ENCODE results near the gene MMP28. TPM values are rescaled to one million over a fixed set of nuclear protein-coding genes. Genes with fewer than 3 reads are reported as not detected.

The MMP28 gene
- total and polyA plus RNA-seq, 10 of the 15 experiments (the other 5 are each of a cell fraction or from before 2014, with no cell fraction given): not detected

GRCh38 chr17:35804658-35805192, 9.3 kb upstream of the MMP28 start:
- FAIRE-seq: no peak
- no peaks in the 10 kb centered on the region; a peak in 1 of 4 replicates for H3K27me3 ChIP-seq (replicated peaks in 1 of 2; ENCODE audit: control insufficient read depth in 2 of 2, insufficient read depth in 2 of 2, low read length in 1 of 2)
- H3K79me2 ChIP-seq (ENCODE audit: control insufficient read depth, insufficient read depth, low read length): peaks cover 6% of the 10 kb centered on the region
- H3K4me3 ChIP-seq: no peak overlapping the region
- WGBS (ENCODE audit: insufficient coverage, insufficient replicate concordance, low lambda C conversion rate, missing lambda C conversion rate): 8% methylated on average over 1 of the region's 1 CpG
- peak overlapping the region; percentile 66 for H2AFZ ChIP-seq (ENCODE audit: control insufficient read depth, low read depth, low read length)
- H3K4me1 ChIP-seq (ENCODE audit: control insufficient read depth, insufficient read depth, low read length): peaks cover 4% of the 10 kb centered on the region
- no peak overlapping the region for H3K4me2 ChIP-seq (ENCODE audit: control insufficient read depth, insufficient read depth)
- H4K20me1 ChIP-seq (ENCODE audit: control insufficient read depth, insufficient read depth): no peaks in the 10 kb centered on the region
- ChIA-PET RAD21 (ENCODE audit: unreplicated experiment) (interaction anchor here (0.6 to 1.9 kb wide), 3 partner anchors 13 to 45 kb away, joined by 3 to 24 read pairs (median 3); no protein-coding TSS in a partner anchor), POLR2A (interaction anchor here (0.6 to 0.8 kb wide), 3 partner anchors 29 to 694 kb away, joined by 3 to 6 read pairs (median 5); no protein-coding TSS in a partner anchor), CTCF (interaction anchor here (0.6 to 11.6 kb wide), 16 partner anchors 8 to 850 kb away, joined by 3 to 220 read pairs (median 3); partner anchors contain the start of gene C17orf50), SMC1A (ENCODE audit: uncharacterized antibody, unreplicated experiment) (interaction anchor here (0.5 to 1.5 kb wide), 3 partner anchors 12 to 215 kb away, joined by 3 to 5 read pairs (median 4); no protein-coding TSS in a partner anchor)
- intact Hi-C loops (cut with micrococcal nuclease; ENCODE audit: unreplicated experiment): no loop called here
- no peaks in the 10 kb centered on the region for H3K9me3 ChIP-seq (replicated peaks; ENCODE audit: control insufficient read depth, insufficient read depth, low read length)
- in situ Hi-C loops (cut with MboI): loop anchor here (5.0 kb wide), 1 partner anchor 37 kb away; no protein-coding TSS in a partner anchor
- ATAC-seq: peak; percentile 71
- H3K27ac ChIP-seq (ENCODE audit: control insufficient read depth, insufficient read depth): no peak overlapping the region
- DNase-seq (ENCODE audit: low read depth, low spot score): peak; percentile 48
- BruUV-seq (replicated peaks): no TSS peak
- no peak overlapping the region for H3K9ac ChIP-seq (ENCODE audit: control insufficient read depth, insufficient read depth, low read length)
- no peaks in the 10 kb centered on the region for H3K36me3 ChIP-seq (ENCODE audit: control insufficient read depth in 2 of 2, insufficient read depth in 2 of 2, low read length in 1 of 2)
- TF ChIP-seq POU2F2 (IDR thresholded peaks at IDR 0.05; ENCODE audit: borderline replicate concordance, low read depth, low read length): no peak
- TF ChIP-seq CBX5 (IDR thresholded peaks at IDR 0.05; ENCODE audit: low read depth): no peak
- no peak for TF ChIP-seq E2F4 (IDR thresholded peaks at IDR 0.05; ENCODE audit: low read depth, low read length)
- no peak for TF ChIP-seq TCF7 (IDR thresholded peaks at IDR 0.05; ENCODE audit: borderline replicate concordance)
- TF ChIP-seq, protein P1, sequence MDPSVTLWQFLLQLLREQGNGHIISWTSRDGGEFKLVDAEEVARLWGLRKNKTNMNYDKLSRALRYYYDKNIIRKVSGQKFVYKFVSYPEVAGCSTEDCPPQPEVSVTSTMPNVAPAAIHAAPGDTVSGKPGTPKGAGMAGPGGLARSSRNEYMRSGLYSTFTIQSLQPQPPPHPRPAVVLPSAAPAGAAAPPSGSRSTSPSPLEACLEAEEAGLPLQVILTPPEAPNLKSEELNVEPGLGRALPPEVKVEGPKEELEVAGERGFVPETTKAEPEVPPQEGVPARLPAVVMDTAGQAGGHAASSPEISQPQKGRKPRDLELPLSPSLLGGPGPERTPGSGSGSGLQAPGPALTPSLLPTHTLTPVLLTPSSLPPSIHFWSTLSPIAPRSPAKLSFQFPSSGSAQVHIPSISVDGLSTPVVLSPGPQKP (IDR thresholded peaks at IDR 0.05; ENCODE audit: low read depth, low read length): no peak
- TF ChIP-seq STAT3 (IDR thresholded peaks at IDR 0.05; ENCODE audit: low read depth, low read length): no peak
- peak; percentile 34; the same call in 1 of the 2 replicates for TF ChIP-seq RUNX3 (IDR thresholded peaks at IDR 0.05; ENCODE audit: low read length)
- peak; percentile 77 for TF ChIP-seq IRF4 (IDR thresholded peaks at IDR 0.05; ENCODE audit: low read depth, low read length)
- no peak for TF ChIP-seq ZBTB11 (CRISPR knock-in tag; IDR thresholded peaks at IDR 0.05)
- TF ChIP-seq, protein P2, sequence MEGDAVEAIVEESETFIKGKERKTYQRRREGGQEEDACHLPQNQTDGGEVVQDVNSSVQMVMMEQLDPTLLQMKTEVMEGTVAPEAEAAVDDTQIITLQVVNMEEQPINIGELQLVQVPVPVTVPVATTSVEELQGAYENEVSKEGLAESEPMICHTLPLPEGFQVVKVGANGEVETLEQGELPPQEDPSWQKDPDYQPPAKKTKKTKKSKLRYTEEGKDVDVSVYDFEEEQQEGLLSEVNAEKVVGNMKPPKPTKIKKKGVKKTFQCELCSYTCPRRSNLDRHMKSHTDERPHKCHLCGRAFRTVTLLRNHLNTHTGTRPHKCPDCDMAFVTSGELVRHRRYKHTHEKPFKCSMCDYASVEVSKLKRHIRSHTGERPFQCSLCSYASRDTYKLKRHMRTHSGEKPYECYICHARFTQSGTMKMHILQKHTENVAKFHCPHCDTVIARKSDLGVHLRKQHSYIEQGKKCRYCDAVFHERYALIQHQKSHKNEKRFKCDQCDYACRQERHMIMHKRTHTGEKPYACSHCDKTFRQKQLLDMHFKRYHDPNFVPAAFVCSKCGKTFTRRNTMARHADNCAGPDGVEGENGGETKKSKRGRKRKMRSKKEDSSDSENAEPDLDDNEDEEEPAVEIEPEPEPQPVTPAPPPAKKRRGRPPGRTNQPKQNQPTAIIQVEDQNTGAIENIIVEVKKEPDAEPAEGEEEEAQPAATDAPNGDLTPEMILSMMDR (IDR thresholded peaks at IDR 0.05 in 2 of 3, conservative IDR thresholded peaks at IDR 0.05 in 1 of 3; ENCODE audit: control insufficient read depth in 2 of 3, extremely low read depth in 1 of 3, insufficient read depth in 1 of 3, low read depth in 3 of 3, low read length in 3 of 3): peak; percentile 89 to 98 (median 97)
- peak; percentile 54; the same call in 1 of the 2 replicates for TF ChIP-seq FOXM1 (IDR thresholded peaks at IDR 0.05; ENCODE audit: low read depth, low read length)
- peak; percentile 46; the same call in 1 of the 2 replicates for TF ChIP-seq ZNF384 (IDR thresholded peaks at IDR 0.05; ENCODE audit: borderline replicate concordance, low read depth, low read length)
- TF ChIP-seq KAT2A (conservative IDR thresholded peaks at IDR 0.05; ENCODE audit: control insufficient read depth, low read depth, low read length): no peak
- TF ChIP-seq, protein P3, sequence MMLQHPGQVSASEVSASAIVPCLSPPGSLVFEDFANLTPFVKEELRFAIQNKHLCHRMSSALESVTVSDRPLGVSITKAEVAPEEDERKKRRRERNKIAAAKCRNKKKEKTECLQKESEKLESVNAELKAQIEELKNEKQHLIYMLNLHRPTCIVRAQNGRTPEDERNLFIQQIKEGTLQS (IDR thresholded peaks at IDR 0.05; ENCODE audit: borderline replicate concordance, extremely low read depth, low read depth, low read length): no peak
- TF ChIP-seq SIX5 (IDR thresholded peaks at IDR 0.05; ENCODE audit: low read depth, low read length, severe bottlenecking): no peak
